ENCODE measurements around the gene MCTP2.

- TF ChIP-seq CTCF (conservative IDR thresholded peaks at IDR 0.05 in 1 of 2, IDR thresholded peaks at IDR 0.05 in 1 of 2; ENCODE audit: extremely low read depth in 1 of 2, insufficient read depth in 1 of 2, low read depth in 1 of 2, low read length in 2 of 2) (no peak), EZH2 (IDR thresholded peaks at IDR 0.05; ENCODE audit: borderline replicate concordance, low read length) (no peak)
These were observed 20.9 kb downstream of the MCTP2 start for GRCh38 chr15:94252223-94252766.

Data from mammary epithelial cell (primary cell).